ENCODE results near the gene SCFD2. TPM values are rescaled to one million over a fixed set of nuclear protein-coding genes. Genes with fewer than 3 reads are reported as not detected.
A peak's percentile ranks its signal among the peaks of the same experiment; 100 is the strongest.

Gene SCFD2
- total RNA-seq, 1 experiment from 2014 or later: 18.3 TPM

DNA sequence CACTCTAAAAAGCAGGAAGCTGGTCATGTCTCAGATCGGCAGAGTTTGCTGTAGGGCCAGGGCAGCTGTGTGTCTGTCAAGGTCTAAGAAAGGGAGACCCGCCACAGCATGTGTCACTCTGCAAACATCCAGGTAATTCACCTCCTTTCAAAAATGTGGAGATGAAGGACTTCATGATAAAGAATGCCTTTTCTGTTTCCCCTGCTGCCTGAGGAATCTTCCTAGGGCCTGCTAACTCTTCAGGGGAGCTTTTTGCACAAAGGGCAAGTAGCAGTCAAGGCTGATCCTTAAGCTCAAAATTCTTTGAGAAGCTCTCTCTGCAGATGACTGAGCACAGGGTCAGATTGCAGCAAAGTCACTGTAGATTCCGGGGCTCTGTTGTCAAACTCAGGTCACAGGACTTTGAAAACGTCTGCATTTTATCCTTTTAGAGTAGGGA lies 482.7 kb downstream of the SCFD2 start:
- no peak for DNase-seq (ENCODE audit: low read depth)

DNA sequence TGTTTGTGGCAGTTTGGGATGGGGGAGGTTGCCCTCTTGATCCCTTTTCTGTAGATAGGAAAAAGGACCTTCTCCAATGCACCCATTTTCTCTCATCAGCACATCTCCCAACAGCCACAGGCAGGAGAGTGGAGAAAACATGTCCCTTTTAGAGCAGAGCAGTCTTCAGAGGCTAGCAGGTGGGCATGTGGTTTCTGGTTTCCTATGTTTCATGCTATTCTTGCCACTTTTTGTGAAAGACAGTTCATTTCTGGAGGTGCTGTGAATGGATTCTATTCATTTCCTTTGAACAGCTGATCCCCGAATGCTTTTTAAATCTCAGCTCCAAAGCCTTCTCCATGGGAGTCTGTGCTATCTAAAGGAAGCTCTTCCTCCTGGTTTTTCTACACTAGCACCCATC lies 484.9 kb downstream of the SCFD2 start:
- no peak for DNase-seq (ENCODE audit: low read depth)

GRCh38 chr4:52879471-52879870 lies 486.4 kb downstream of the SCFD2 start:
- no peak for DNase-seq (ENCODE audit: low read depth)

DNA sequence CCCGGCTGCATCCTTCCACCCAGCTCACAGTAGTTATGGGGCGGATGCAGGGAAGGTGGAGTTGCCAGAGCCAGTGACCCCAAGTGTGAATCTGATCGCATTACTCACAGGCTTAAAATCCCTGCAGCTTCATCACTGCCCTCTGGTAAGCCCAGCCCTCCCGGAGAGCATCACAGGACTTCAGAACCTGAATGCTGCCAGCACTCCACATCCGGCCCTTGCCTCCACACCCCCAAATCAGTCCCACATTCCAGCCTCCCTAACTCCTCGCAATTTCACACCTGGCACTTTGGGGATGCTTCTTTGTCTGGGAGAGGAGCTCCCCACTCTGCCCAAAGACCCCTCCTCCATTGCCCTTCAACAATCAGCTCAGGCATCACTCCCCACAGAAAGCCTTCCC lies 488.2 kb downstream of the SCFD2 start:
- DNase-seq (ENCODE audit: low read depth): no peak

- DNase-seq (ENCODE audit: low read depth): no peak
Measured at GRCh38 chr4:52877036-52877435, 488.8 kb downstream of the SCFD2 start.

DNA sequence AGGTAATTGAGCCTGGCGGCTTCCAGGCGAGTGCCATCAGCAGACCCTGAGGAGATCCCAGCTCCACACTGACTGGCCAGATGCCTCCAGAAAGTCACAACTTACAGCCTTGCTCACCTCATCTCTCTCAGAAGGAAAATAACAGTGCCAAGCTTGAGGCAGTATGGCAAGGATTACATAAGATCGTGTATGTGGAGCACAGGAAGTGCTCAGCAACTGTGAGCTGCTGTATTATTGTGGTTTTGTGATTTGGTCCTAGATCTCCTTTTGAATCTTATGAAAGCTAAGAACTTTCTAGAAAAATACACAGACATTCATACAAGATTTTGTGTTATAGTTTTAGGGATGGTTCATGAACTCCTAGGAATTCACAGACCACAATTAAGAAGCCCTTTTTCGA lies 489.8 kb downstream of the SCFD2 start:
- no peak for DNase-seq (ENCODE audit: low read depth)

GRCh38 chr4:52874948-52875347 lies 490.9 kb downstream of the SCFD2 start:
- DNase-seq (ENCODE audit: low read depth): no peak

DNA sequence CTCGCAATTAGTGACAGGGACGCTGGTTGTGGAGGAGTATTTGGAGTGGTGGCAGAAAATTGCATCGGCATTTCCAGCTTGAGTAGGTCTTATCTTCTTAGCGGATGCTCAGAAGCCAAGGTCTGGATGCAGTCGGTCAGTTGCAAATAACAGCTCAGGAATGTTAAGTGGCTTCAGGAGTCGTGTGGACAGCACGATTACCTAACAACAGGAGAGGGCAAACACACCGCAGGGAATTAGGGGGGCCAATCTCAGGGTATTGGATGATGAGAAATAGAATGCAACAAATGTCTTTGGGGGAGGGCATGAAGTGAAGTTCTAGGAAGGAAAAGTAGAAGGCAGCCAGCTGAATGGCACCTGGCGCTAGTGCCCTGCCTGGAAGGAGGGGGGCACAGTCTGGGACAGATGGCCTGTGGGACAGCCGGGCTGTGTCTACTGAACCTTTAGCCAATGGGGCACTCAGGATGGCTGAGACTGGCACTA lies 492.0 kb downstream of the SCFD2 start:
- DNase-seq (ENCODE audit: low read depth): no peak

- DNase-seq (ENCODE audit: low read depth): no peak
Measured at GRCh38 chr4:52873191-52873590, 492.7 kb downstream of the SCFD2 start.

- no peak for DNase-seq (ENCODE audit: low read depth)
Measured at GRCh38 chr4:52870225-52870624, 495.6 kb downstream of the SCFD2 start.

GRCh38 chr4:52869656-52870055 lies 496.2 kb downstream of the SCFD2 start:
- no peak for DNase-seq (ENCODE audit: low read depth)

DNA sequence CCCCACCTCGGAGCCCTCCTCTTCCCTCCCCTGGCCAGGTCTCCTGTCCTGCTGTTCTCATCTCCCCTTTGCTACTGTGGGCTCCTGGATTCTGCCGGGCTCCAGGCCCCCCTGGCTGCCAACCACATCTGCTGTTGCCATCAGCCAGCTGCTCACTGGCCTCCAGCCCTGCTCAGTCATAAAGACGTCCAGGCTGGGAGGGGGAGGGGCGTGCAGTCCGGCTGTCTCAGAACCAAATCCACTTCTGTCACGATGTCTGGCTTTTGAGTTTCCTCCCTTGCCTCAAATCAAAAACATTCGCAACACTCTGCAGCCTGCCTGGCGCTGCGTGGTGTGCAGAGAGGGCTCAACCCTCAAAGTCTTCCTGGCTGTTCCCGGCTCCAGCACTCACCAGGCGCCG lies 496.7 kb downstream of the SCFD2 start:
- no peak for DNase-seq (ENCODE audit: low read depth)

DNA sequence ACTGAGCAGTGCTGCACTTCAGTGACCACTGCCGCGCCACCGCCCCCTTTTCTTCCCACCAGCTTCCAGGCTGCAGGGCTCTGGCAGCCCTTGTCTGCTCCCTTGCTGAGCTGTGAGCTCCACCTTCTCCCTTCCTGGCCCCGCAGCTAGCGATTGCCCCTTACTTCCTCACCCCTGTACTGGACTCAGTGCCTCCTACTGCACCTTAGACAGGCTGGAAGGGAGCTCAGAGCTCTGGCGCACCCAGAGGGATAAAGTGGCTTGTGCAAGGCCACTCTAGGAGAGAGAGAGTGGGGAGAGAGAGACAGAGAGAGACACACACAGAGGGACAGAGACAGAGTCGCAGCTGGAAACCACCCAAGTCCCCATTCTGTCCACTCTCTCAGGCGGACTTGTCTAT lies 497.7 kb downstream of the SCFD2 start:
- DNase-seq (ENCODE audit: low read depth): no peak

DNA sequence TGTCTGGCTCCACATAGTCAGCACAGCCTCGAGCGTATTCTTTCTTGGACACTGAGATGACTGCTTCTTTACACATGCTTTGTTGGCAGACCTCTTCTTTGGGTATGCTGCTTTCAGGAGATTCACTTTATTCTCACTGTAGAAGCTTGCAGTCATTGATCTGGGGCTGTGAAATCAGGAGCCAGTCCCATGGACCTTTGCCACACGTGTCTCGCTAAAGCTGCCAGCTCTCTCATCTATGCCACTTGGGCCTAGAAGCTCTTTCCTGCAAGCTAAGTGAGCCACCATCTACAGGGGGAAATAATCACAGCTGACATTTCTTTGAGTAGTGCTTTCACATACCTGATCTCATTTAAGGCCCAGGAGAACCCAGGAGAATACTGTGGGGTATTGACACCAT lies 498.7 kb downstream of the SCFD2 start:
- DNase-seq (ENCODE audit: low read depth): no peak

GRCh38 chr4:52866734-52867133 lies 499.1 kb downstream of the SCFD2 start:
- DNase-seq (ENCODE audit: low read depth): no peak

- DNase-seq (ENCODE audit: low read depth): no peak
Measured at GRCh38 chr4:52865300-52865699, 500.6 kb downstream of the SCFD2 start.

- DNase-seq (ENCODE audit: low read depth): no peak
Measured at GRCh38 chr4:52864793-52865192, 501.1 kb downstream of the SCFD2 start.

GRCh38 chr4:52863324-52863723 lies 502.5 kb downstream of the SCFD2 start:
- no peak for DNase-seq (ENCODE audit: low read depth)

DNA sequence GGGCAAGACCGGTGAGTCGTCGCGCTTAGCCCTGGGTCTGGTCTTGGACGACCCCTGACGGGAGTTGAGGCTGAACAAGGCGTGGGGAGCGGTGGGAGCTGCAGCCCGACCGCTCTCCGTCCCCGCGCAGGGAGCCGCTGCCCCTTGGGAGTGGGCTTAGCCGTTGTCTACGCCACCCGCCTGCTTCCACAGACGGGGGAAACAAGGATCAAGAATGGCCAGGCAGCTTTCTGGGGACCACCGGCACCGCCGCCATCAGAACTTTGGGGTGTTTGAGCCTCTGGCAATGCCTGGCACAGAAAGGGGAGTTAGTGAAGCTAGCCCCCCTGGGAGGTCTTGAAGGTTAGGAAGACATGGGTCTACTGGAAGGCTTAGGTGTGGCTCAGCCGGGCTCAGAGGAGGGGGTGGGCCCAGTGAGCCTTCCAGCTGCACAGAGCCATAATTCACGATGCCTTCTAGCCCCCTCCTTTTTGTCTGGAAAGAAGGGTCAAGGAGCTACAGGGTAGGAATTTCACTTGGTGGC lies 503.2 kb downstream of the SCFD2 start:
- no peak for DNase-seq (ENCODE audit: low read depth)

DNA sequence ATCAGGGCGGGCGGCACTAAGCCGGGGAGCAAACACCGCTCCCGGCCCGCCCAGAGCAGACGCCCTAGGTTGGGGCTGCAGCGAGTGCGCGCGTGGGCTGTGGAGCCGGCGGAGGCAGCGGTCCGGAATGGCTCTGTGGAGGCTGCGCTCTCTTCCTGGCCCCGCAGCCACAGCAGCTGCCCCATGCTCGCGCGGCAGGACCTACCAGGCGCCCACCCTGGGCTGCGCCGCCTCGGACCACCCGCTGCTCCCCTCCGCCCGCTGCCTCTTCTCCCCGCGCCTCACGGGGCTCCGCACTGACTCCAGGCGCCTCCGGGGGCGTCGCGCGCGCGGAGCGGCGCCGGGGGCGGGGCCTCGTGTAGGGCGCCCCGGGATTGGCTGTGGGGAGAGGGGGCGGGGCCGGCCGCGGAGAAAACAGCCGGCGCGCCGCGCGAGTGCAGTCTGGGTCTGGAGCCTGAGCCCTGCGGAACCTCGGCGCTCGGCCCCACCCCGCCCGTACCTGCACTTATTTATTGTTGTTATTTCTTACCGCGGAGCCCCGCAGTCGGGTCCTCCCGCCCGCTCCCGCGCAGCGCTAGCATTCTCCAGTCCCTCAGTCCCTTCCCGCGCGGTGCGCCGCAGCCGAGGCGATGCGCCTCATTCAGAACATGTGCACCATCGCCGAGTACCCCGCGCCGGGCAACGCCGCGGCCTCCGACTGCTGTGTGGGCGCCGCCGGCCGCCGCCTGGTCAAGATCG lies 503.8 kb downstream of the SCFD2 start, which contains the start of gene RASL11B:
Gene RASL11B (plus strand): TSS at position 439 of the 738 bp plus-strand sequence. CDS start 191 bp downstream, at position 630.
- peak; percentile 60 for DNase-seq (ENCODE audit: low read depth)

DNA sequence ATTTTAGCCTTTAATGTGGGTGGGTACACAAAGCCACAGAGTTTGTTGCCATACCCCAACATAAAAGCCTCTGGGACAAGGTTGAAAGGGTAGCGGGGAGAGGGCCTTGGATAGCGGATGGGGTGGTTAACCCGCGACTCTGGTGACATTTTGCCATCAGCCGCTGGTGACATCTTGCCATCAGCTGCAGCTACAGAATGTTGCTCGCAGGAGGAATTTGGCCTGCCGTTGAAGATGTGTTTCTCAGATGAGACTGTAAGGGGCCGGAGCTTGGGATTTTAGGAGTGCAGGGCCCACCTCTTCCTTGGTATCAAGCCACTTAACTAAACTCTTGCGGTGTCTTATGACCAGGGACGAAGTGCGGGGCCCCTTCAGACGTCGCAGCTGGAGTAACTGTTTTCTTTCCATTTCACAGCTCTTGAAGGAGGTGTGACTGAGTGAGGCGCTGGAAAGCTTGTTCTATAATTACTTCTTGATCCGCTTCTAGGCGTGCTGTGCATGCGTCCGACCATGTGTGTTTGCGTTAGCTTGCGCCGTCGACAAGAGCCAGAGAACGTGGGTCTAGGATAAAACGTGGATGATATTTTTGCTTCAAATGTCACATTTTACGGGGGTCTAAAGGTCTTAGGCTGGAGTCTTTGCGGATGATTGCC lies 504.6 kb downstream of the SCFD2 start:
- no peak for DNase-seq (ENCODE audit: low read depth)

DNA sequence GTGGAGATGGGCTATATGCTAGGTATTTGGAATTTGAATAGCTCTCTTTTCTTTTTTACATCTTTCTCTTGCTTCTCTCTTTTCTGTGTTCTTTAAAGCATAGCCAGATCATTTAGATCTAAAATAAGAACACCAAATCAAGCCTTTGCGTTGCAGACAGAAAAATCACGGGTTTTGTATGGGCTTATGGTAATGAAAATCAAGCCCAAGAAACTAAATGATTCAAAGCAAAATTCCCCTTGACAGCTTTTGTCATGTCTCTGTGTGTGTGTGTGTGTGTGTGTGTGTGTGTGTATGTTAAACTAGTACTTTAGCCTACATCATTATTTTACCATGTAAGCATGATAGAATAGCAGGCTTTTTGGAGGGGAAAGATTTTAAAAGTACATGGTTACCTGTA lies 505.5 kb downstream of the SCFD2 start:
- no peak for DNase-seq (ENCODE audit: low read depth)

DNA sequence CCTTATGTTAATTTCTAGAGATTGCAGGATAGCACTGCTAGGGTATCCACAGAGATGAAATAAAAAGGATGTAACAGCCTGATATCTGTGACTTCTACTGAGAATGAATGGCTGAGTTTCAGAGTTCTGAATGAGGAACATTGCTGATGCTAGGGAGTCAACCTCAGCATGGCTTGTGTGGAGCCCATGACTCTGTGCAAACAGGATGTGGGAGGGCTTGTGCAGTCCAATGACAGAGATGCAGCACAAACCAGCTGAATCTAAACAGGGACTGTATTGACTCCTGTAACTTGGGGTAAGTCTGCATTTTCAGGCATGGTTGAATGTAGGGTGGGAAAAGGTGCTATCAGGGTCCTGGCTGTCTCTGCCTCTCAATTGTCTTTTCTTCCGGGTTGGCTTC lies 509.1 kb downstream of the SCFD2 start:
- DNase-seq (ENCODE audit: low read depth): no peak
